HG02981 (cell line): ENCODE measurements around the gene IL37.
"Not testable (repeated sequence)": the region's sequence is repeated elsewhere in the genome, so short reads cannot be mapped to it uniquely, and the experiment has no call there.

Experiments used
- ATAC-seq: cut with Tn5 transposase; IDR thresholded peaks from one replicate; pipeline ENCODE4 v1.9.1; 2021; ENCODE audit warnings: mild to moderate bottlenecking, moderate library complexity; ENCODE audit not compliant: unreplicated experiment

The IL37 gene

GRCh38 chr2:112887964-112888749 lies 22.8 kb upstream of the IL37 start:
- ATAC-seq: no peak

GRCh38 chr2:112889976-112890375 lies 21.0 kb upstream of the IL37 start:
- no peak for ATAC-seq

- ATAC-seq: no peak
These were observed 19.6 kb upstream of the IL37 start for GRCh38 chr2:112891385-112891831.

- ATAC-seq: no peak
These were observed 17.2 kb upstream of the IL37 start for GRCh38 chr2:112893752-112894151.

GRCh38 chr2:112896909-112897623 lies 13.9 kb upstream of the IL37 start:
- no peak for ATAC-seq

- no peak for ATAC-seq
These were observed 13.4 kb upstream of the IL37 start for GRCh38 chr2:112897624-112897978.

- ATAC-seq: not testable (repeated sequence)
These were observed 9.4 kb upstream of the IL37 start for GRCh38 chr2:112901431-112902065.

GRCh38 chr2:112902816-112903215 lies 8.1 kb upstream of the IL37 start:
- no peak for ATAC-seq

- no peak for ATAC-seq
These were observed 6.1 kb upstream of the IL37 start for GRCh38 chr2:112904883-112905282.

GRCh38 chr2:112906276-112906675 lies 4.7 kb upstream of the IL37 start:
- ATAC-seq: no peak

GRCh38 chr2:112907001-112907949 lies 3.7 kb upstream of the IL37 start:
- no peak for ATAC-seq

- not testable (repeated sequence) for ATAC-seq
These were observed 2.4 kb upstream of the IL37 start for GRCh38 chr2:112908559-112908958.

- no peak for ATAC-seq
These were observed 746 bp upstream of the IL37 start for GRCh38 chr2:112910219-112910618.

GRCh38 chr2:112912403-112912802 lies 1.4 kb downstream of the IL37 start:
- ATAC-seq: no peak

- no peak for ATAC-seq
These were observed 4.6 kb downstream of the IL37 start for GRCh38 chr2:112915300-112916144.

GRCh38 chr2:112916145-112916571 lies 5.2 kb downstream of the IL37 start:
- ATAC-seq: no peak

GRCh38 chr2:112916625-112917247 lies 5.8 kb downstream of the IL37 start:
- no peak for ATAC-seq

GRCh38 chr2:112917856-112918255 lies 6.9 kb downstream of the IL37 start:
- no peak for ATAC-seq

GRCh38 chr2:112918256-112918655 lies 7.3 kb downstream of the IL37 start:
- ATAC-seq: no peak
